ENCODE measurements around the gene MBD3L2B.

Gene MBD3L2B

GRCh38 chr19:7010722-7011593 is 10.3 kb downstream of the MBD3L2B start:
- DNase-seq, result no peak

- no peak for DNase-seq
Observed at GRCh38 chr19:7007859-7008258, 13.4 kb downstream of the MBD3L2B start.

GRCh38 chr19:7006135-7006704 is 15.0 kb downstream of the MBD3L2B start:
- no peak for DNase-seq

GRCh38 chr19:7004313-7004931 is 16.8 kb downstream of the MBD3L2B start:
- no peak for DNase-seq

- no peak for DNase-seq
Observed at GRCh38 chr19:7000816-7001215, 20.4 kb downstream of the MBD3L2B start.

- no peak for DNase-seq
Observed at GRCh38 chr19:7000333-7000732, 20.9 kb downstream of the MBD3L2B start.

GRCh38 chr19:6999933-7000332 is 21.3 kb downstream of the MBD3L2B start:
- DNase-seq, result no peak

- no peak for DNase-seq
Observed at GRCh38 chr19:6997679-6998445, 23.4 kb downstream of the MBD3L2B start.

- DNase-seq, result no peak
Observed at GRCh38 chr19:6996810-6997209, 24.4 kb downstream of the MBD3L2B start.

GRCh38 chr19:6995054-6995453 is 26.2 kb downstream of the MBD3L2B start:
- no peak for DNase-seq

- no peak for DNase-seq
Observed at GRCh38 chr19:6988257-6988656, 33.0 kb downstream of the MBD3L2B start.

- DNase-seq, result no peak
Observed at GRCh38 chr19:6987850-6988249, 33.4 kb downstream of the MBD3L2B start.

GRCh38 chr19:6983448-6983847 is 37.8 kb downstream of the MBD3L2B start:
- no peak for DNase-seq

- DNase-seq, result no peak
Observed at GRCh38 chr19:6979399-6979798, 41.8 kb downstream of the MBD3L2B start.

- no peak for DNase-seq
Observed at GRCh38 chr19:6976197-6976596, 45.0 kb downstream of the MBD3L2B start.

GRCh38 chr19:6971366-6971765 is 49.9 kb downstream of the MBD3L2B start:
- no peak for DNase-seq

GRCh38 chr19:6970443-6970842 is 50.8 kb downstream of the MBD3L2B start:
- no peak for DNase-seq

- DNase-seq, result no peak
Observed at GRCh38 chr19:6970021-6970420, 51.2 kb downstream of the MBD3L2B start.

GRCh38 chr19:6969490-6969889 is 51.7 kb downstream of the MBD3L2B start:
- DNase-seq, result no peak
